Fibroblast of skin of right quadriceps (primary cell): ENCODE results near the gene NRL.

Experiments
- DNase-seq: peaks from one replicate; pipeline ENCODE4 v3.0.0-alpha.2; 2013

NRL gene

GRCh38 chr14:24064856-24065255, 49.9 kb downstream of the NRL start:
- no peak for DNase-seq

- no peak for DNase-seq
Observed at GRCh38 chr14:24064091-24064795, 50.5 kb downstream of the NRL start.

- no peak for DNase-seq
Observed at GRCh38 chr14:24063263-24063836, 51.4 kb downstream of the NRL start.

- DNase-seq, result no peak
Observed at GRCh38 chr14:24062216-24062980, 52.4 kb downstream of the NRL start.

GRCh38 chr14:24060984-24061913, 53.5 kb downstream of the NRL start:
- no peak for DNase-seq

GRCh38 chr14:24060443-24060842, 54.3 kb downstream of the NRL start:
- no peak for DNase-seq

GRCh38 chr14:24059841-24060388, 54.8 kb downstream of the NRL start:
- no peak for DNase-seq

- no peak for DNase-seq
Observed at GRCh38 chr14:24058951-24059475, 55.7 kb downstream of the NRL start.

GRCh38 chr14:24058260-24058950, 56.3 kb downstream of the NRL start:
- peak; percentile 68 for DNase-seq

GRCh38 chr14:24057867-24058259, 56.9 kb downstream of the NRL start:
- DNase-seq, result no peak

GRCh38 chr14:24057271-24057670, 57.5 kb downstream of the NRL start:
- DNase-seq, result no peak

- no peak for DNase-seq
Observed at GRCh38 chr14:24056800-24057184, 58.0 kb downstream of the NRL start.

- DNase-seq, result no peak
Observed at GRCh38 chr14:24055971-24056799, 58.6 kb downstream of the NRL start.

- no peak for DNase-seq
Observed at GRCh38 chr14:24054646-24055045, 60.1 kb downstream of the NRL start.

GRCh38 chr14:24054324-24054641, 60.5 kb downstream of the NRL start:
- DNase-seq, result no peak

GRCh38 chr14:24053548-24054323, 61.0 kb downstream of the NRL start:
- DNase-seq, result no peak

GRCh38 chr14:24052656-24053547, 61.8 kb downstream of the NRL start:
- no peak for DNase-seq

- DNase-seq, result peak; percentile 31
Observed at GRCh38 chr14:24051789-24052655, 62.7 kb downstream of the NRL start, which contains the start of gene CARMIL3. TSS of gene CARMIL3 (plus strand) at chr14:24052009. CDS start at chr14:24052154, 145 bp downstream.
